Liver (tissue), 3 donors: Measurements from ENCODE around the gene IFT80.

Source experiments
- EGR1 ChIP-seq, 2 donors: IDR thresholded peaks; 2 replicates each; pipeline ENCODE4 v1.6.1; 2016 to 2018; ENCODE audit warnings: antibody characterized with exemption in 2 of 2, low read depth in 2 of 2
- SP1 ChIP-seq: IDR thresholded peaks from 2 replicates; pipeline ENCODE4 v1.6.1; 2018; ENCODE audit warnings: antibody characterized with exemption, mild to moderate bottlenecking
- TAF1 ChIP-seq: conservative IDR thresholded peaks from 2 replicates; pipeline ENCODE4 v1.6.1; 2016; ENCODE audit warnings: antibody characterized with exemption, mild to moderate bottlenecking
- YY1 ChIP-seq: IDR thresholded peaks from 2 replicates; pipeline ENCODE4 v1.6.1; 2016; ENCODE audit warnings: antibody characterized with exemption, mild to moderate bottlenecking
- TF ChIP-seq, protein P1 (sequence below): fragments of 150-350 bp; IDR thresholded peaks from 2 replicates; pipeline ENCODE4 v1.5.1; 2017; ENCODE audit warnings: improper control_type of control experiment, low read depth, low read length; ENCODE audit not compliant: missing input control
- TF ChIP-seq, protein P2 (sequence below): IDR thresholded peaks from 2 replicates; pipeline ENCODE4 v1.6.1; 2016; ENCODE audit warnings: antibody characterized with exemption, mild to moderate bottlenecking
- TF ChIP-seq, protein P3 (sequence below): IDR thresholded peaks from 2 replicates; pipeline ENCODE4 v1.6.1; 2016; ENCODE audit warnings: antibody characterized with exemption
- donor health status: healthy.
- donor health status: healthy.

- TF ChIP-seq EGR1 (IDR thresholded peaks at IDR 0.05; ENCODE audit: low read depth in 2 of 2) (no peak), YY1 (no peak), TAF1 (no peak), SP1 (no peak)
- TF ChIP-seq, protein P1, sequence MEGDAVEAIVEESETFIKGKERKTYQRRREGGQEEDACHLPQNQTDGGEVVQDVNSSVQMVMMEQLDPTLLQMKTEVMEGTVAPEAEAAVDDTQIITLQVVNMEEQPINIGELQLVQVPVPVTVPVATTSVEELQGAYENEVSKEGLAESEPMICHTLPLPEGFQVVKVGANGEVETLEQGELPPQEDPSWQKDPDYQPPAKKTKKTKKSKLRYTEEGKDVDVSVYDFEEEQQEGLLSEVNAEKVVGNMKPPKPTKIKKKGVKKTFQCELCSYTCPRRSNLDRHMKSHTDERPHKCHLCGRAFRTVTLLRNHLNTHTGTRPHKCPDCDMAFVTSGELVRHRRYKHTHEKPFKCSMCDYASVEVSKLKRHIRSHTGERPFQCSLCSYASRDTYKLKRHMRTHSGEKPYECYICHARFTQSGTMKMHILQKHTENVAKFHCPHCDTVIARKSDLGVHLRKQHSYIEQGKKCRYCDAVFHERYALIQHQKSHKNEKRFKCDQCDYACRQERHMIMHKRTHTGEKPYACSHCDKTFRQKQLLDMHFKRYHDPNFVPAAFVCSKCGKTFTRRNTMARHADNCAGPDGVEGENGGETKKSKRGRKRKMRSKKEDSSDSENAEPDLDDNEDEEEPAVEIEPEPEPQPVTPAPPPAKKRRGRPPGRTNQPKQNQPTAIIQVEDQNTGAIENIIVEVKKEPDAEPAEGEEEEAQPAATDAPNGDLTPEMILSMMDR, result no peak
- TF ChIP-seq, protein P2, sequence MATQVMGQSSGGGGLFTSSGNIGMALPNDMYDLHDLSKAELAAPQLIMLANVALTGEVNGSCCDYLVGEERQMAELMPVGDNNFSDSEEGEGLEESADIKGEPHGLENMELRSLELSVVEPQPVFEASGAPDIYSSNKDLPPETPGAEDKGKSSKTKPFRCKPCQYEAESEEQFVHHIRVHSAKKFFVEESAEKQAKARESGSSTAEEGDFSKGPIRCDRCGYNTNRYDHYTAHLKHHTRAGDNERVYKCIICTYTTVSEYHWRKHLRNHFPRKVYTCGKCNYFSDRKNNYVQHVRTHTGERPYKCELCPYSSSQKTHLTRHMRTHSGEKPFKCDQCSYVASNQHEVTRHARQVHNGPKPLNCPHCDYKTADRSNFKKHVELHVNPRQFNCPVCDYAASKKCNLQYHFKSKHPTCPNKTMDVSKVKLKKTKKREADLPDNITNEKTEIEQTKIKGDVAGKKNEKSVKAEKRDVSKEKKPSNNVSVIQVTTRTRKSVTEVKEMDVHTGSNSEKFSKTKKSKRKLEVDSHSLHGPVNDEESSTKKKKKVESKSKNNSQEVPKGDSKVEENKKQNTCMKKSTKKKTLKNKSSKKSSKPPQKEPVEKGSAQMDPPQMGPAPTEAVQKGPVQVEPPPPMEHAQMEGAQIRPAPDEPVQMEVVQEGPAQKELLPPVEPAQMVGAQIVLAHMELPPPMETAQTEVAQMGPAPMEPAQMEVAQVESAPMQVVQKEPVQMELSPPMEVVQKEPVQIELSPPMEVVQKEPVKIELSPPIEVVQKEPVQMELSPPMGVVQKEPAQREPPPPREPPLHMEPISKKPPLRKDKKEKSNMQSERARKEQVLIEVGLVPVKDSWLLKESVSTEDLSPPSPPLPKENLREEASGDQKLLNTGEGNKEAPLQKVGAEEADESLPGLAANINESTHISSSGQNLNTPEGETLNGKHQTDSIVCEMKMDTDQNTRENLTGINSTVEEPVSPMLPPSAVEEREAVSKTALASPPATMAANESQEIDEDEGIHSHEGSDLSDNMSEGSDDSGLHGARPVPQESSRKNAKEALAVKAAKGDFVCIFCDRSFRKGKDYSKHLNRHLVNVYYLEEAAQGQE, result no peak
- TF ChIP-seq, protein P3, sequence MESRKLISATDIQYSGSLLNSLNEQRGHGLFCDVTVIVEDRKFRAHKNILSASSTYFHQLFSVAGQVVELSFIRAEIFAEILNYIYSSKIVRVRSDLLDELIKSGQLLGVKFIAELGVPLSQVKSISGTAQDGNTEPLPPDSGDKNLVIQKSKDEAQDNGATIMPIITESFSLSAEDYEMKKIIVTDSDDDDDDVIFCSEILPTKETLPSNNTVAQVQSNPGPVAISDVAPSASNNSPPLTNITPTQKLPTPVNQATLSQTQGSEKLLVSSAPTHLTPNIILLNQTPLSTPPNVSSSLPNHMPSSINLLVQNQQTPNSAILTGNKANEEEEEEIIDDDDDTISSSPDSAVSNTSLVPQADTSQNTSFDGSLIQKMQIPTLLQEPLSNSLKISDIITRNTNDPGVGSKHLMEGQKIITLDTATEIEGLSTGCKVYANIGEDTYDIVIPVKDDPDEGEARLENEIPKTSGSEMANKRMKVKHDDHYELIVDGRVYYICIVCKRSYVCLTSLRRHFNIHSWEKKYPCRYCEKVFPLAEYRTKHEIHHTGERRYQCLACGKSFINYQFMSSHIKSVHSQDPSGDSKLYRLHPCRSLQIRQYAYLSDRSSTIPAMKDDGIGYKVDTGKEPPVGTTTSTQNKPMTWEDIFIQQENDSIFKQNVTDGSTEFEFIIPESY, result no peak
Measured at GRCh38 chr3:160221019-160221418, 178.0 kb downstream of the IFT80 start.
